ENCODE data around the gene GLTPD2. TPM values are rescaled to one million over a fixed set of nuclear protein-coding genes. Genes with fewer than 3 reads are reported as not detected.

The GLTPD2 gene
- total RNA-seq, 3 donors from 2014 or later: not detected

GRCh38 chr17:4742133-4742532 lies 46.6 kb upstream of the GLTPD2 start:
- ATAC-seq (no peak), DNase-seq (no peak)
- Histone ChIP-seq H3K4me1 (ENCODE audit: low read depth) (peaks cover 8% of the 10 kb centered on the region), H3K36me3 (ENCODE audit: low read depth) (no peaks in the 10 kb centered on the region), H3K9me3 (no peaks in the 10 kb centered on the region), H3K4me3 (no peak overlapping the region)
- TF ChIP-seq CTCF (IDR thresholded peaks at IDR 0.05): no peak
- intact Hi-C loops (cut with DNase I, micrococcal nuclease): no loop called here

- no peak for TF ChIP-seq CTCF (IDR thresholded peaks at IDR 0.05)
- H3K4me3 ChIP-seq: no peak overlapping the region
- H3K4me1 ChIP-seq (ENCODE audit: low read depth): peaks cover 8% of the 10 kb centered on the region
- ATAC-seq: no peak
- no peak for DNase-seq
- H3K36me3 ChIP-seq (ENCODE audit: low read depth): no peaks in the 10 kb centered on the region
- H3K9me3 ChIP-seq: no peaks in the 10 kb centered on the region
- intact Hi-C loops (cut with DNase I, micrococcal nuclease): no loop called here
These were observed 46.1 kb upstream of the GLTPD2 start for GRCh38 chr17:4742629-4743028.

GRCh38 chr17:4743216-4743615 lies 45.5 kb upstream of the GLTPD2 start:
- H3K4me3 ChIP-seq: no peak overlapping the region
- peaks cover 7% of the 10 kb centered on the region for H3K4me1 ChIP-seq (ENCODE audit: low read depth)
- no peaks in the 10 kb centered on the region for H3K9me3 ChIP-seq
- DNase-seq (no peak), ATAC-seq (no peak)
- intact Hi-C loops (cut with DNase I, micrococcal nuclease): no loop called here
- no peak for TF ChIP-seq CTCF (IDR thresholded peaks at IDR 0.05)
- no peaks in the 10 kb centered on the region for H3K36me3 ChIP-seq (ENCODE audit: low read depth)

GRCh38 chr17:4743898-4744297 lies 44.9 kb upstream of the GLTPD2 start:
- no peak for TF ChIP-seq CTCF (IDR thresholded peaks at IDR 0.05)
- H3K36me3 ChIP-seq (ENCODE audit: low read depth): no peaks in the 10 kb centered on the region
- intact Hi-C loops (cut with DNase I, micrococcal nuclease): no loop called here
- H3K4me3 ChIP-seq: no peak overlapping the region
- peaks cover under 1% of the 10 kb centered on the region for H3K4me1 ChIP-seq (ENCODE audit: low read depth)
- ATAC-seq (no peak), DNase-seq (no peak)
- H3K9me3 ChIP-seq: no peaks in the 10 kb centered on the region

GRCh38 chr17:4744999-4745969 lies 43.5 kb upstream of the GLTPD2 start:
- DNase-seq: no peak
- intact Hi-C loops (cut with DNase I, micrococcal nuclease): no loop called here
- H3K4me3 ChIP-seq: no peak overlapping the region
- TF ChIP-seq CTCF (IDR thresholded peaks at IDR 0.05): no peak
- no peaks in the 10 kb centered on the region for H3K9me3 ChIP-seq
- no peaks in the 10 kb centered on the region for H3K36me3 ChIP-seq (ENCODE audit: low read depth)
- H3K4me1 ChIP-seq (ENCODE audit: low read depth): no peaks in the 10 kb centered on the region
- peak; percentile 10 for ATAC-seq
